B cell (primary cell): ENCODE data around the gene DYNLL2. TPM values are rescaled to one million over a fixed set of nuclear protein-coding genes. Genes with fewer than 3 reads are reported as not detected.

Experiments used
- ATAC-seq: fragments of 200-7000 bp; cut with Tn5 transposase; one replicate; pipeline ENCODE4 v1.10.0; 2021; ENCODE audit warnings: low read depth, mild to moderate bottlenecking, moderate number of reproducible peaks, moderate library complexity
- CTCF ChIA-PET: fragments of 350-600 bp; sonication (Branson Sonifier 250); formaldehyde crosslinking; loops from one replicate; lab custom pipeline; 2021; ENCODE audit warnings: antibody characterized with exemption, inconsistent platforms; lab: Charles Lee
- POLR2A ChIA-PET: fragments of 350-600 bp; sonication (Branson Sonifier 250); formaldehyde crosslinking; loops from one replicate; lab custom pipeline; 2021; ENCODE audit warnings: antibody characterized with exemption; lab: Charles Lee
- DNase-seq: peaks from one replicate; pipeline ENCODE4 v3.0.0; 2013
- H2AFZ ChIP-seq: 2 replicates; pipeline ENCODE4 v1.6.1; 2012; ENCODE audit warnings: mild to moderate bottlenecking, low read depth, low read length; ENCODE audit not compliant: insufficient read depth, poor library complexity, severe bottlenecking
- H3K27ac ChIP-seq, 2 donors: 1 replicate in 1 of 2; 2 replicates in 1 of 2; pipeline ENCODE4 v1.5.1; 2012 to 2013; ENCODE audit warnings: low read length in 2 of 2, mild to moderate bottlenecking in 2 of 2, moderate library complexity in 1 of 2
- H3K27me3 ChIP-seq, 4 experiments: fragments of 200-600 bp in 1 of 4; sonication (generic) in 1 of 4; replicated peaks in 1 of 4; 1 replicate in 2 of 4; 2 replicates in 2 of 4; pipeline versions ENCODE4 v1.6.1 to v1.7.0; 2013 to 2016; ENCODE audit warnings: low read length in 3 of 4, mild to moderate bottlenecking in 2 of 4, mixed read lengths in 1 of 4, moderate library complexity in 1 of 4; ENCODE audit not compliant: insufficient read depth in 4 of 4, control insufficient read depth in 3 of 4; ENCODE audit errors: control extremely low read depth in 1 of 4
- H3K36me3 ChIP-seq, 2 experiments: replicated peaks in 1 of 2; 1 replicate in 1 of 2; 2 replicates in 1 of 2; pipeline versions ENCODE4 v1.6.1 to v1.7.1; 2013; ENCODE audit warnings: low read length in 1 of 2; ENCODE audit not compliant: insufficient read depth in 2 of 2, control insufficient read depth in 1 of 2; ENCODE audit errors: control extremely low read depth in 1 of 2, extremely low read depth in 1 of 2
- H3K4me1 ChIP-seq, 2 donors: fragments of 200-600 bp in 1 of 2; sonication (generic) in 1 of 2; 1 replicate in 1 of 2; 2 replicates in 1 of 2; pipeline versions ENCODE4 v1.5.1 to v1.6.1; 2013 to 2017; ENCODE audit warnings: low read length in 2 of 2; ENCODE audit not compliant: control insufficient read depth in 2 of 2, insufficient read depth in 2 of 2
- H3K4me2 ChIP-seq: replicated peaks from 2 replicates; pipeline ENCODE3; 2012; ENCODE audit warnings: mild to moderate bottlenecking, low read depth, low read length; ENCODE audit not compliant: poor library complexity, severe bottlenecking
- H3K4me3 ChIP-seq, 5 experiments: fragments of 200-600 bp in 1 of 5; sonication (generic) in 1 of 5; 1 replicate in 3 of 5; 2 replicates in 2 of 5; pipeline versions ENCODE4 v1.5.1 to v1.7.0; 2011 to 2016; ENCODE audit warnings: low read length in 4 of 5, mild to moderate bottlenecking in 4 of 5, low read depth in 2 of 5, control low read depth in 1 of 5, moderate library complexity in 1 of 5; ENCODE audit not compliant: insufficient read depth in 1 of 5; ENCODE audit errors: control extremely low read depth in 1 of 5, extremely low read depth in 1 of 5
- H3K79me2 ChIP-seq: fragments of 200-600 bp; sonication (generic); one replicate; pipeline ENCODE4 v1.6.0; 2016; ENCODE audit warnings: low read length; ENCODE audit not compliant: control insufficient read depth, insufficient read depth
- H3K9ac ChIP-seq: fragments of 200-600 bp; sonication (generic); 2 replicates; pipeline ENCODE4 v1.6.1; 2017; ENCODE audit warnings: mild to moderate bottlenecking, low read length, moderate library complexity
- H3K9me3 ChIP-seq, 3 donors: one replicate each; pipeline versions ENCODE4 v1.6.1 to v1.7.1; 2013; ENCODE audit warnings: low read length in 2 of 3; ENCODE audit not compliant: control insufficient read depth in 2 of 3, insufficient read depth in 1 of 3; ENCODE audit errors: control extremely low read depth in 1 of 3
- H4K20me1 ChIP-seq: 2 replicates; pipeline ENCODE4 v1.6.0; 2012; ENCODE audit warnings: mild to moderate bottlenecking, low read length; ENCODE audit not compliant: insufficient read depth, control insufficient read depth, poor library complexity, severe bottlenecking
- H3K27ac Mint-ChIP-seq: one replicate; pipeline ENCODE4 v1.8.0; 2021; ENCODE audit warnings: mixed read lengths
- H3K27me3 Mint-ChIP-seq: one replicate; pipeline ENCODE4 v1.8.0; 2021; ENCODE audit warnings: mixed read lengths
- H3K4me1 Mint-ChIP-seq: one replicate; pipeline ENCODE4 v1.8.0; 2021; ENCODE audit warnings: mixed read lengths
- H3K4me3 Mint-ChIP-seq: one replicate; pipeline ENCODE4 v1.8.0; 2021; ENCODE audit warnings: mixed read lengths
- H3K9me3 Mint-ChIP-seq: one replicate; pipeline ENCODE4 v1.8.0; 2022; ENCODE audit warnings: mixed read lengths; ENCODE audit not compliant: insufficient read depth
- CTCF ChIP-seq: fragments of 200-600 bp; IDR thresholded peaks from one replicate; pipeline ENCODE4 v1.8.0; 2022; ENCODE audit warnings: antibody characterized with exemption, mild to moderate bottlenecking
- EZH2 ChIP-seq: IDR thresholded peaks from 2 replicates; pipeline ENCODE4 v1.6.1; 2012; ENCODE audit warnings: borderline replicate concordance, low read depth, mild to moderate bottlenecking, moderate library complexity, low read length; ENCODE audit not compliant: insufficient read depth, poor library complexity, severe bottlenecking
- WGBS: methylation state at CpG from one replicate; pipeline ENCODE4 v1.1.5; 2013; ENCODE audit warnings: missing lambda C conversion rate; ENCODE audit not compliant: insufficient coverage; 5-methylcytosine and 5-hydroxymethylcytosine counted together
- intact Hi-C: fragments of 100-400 bp; cut with micrococcal nuclease; formaldehyde crosslinking; loops from one replicate; pipeline ENCODE4 v1.10.0; 2022
- polyA plus RNA-seq: library from polyadenylated mRNA; depleted of rRNA; stranded (reverse); fragments of >200 nt; gene quantifications from 2 replicates; pipeline ENCODE4 v1.2.3, GENCODE V29; 2012
- total RNA-seq, 2 donors: library from RNA; stranded (reverse); fragments of 120-200 nt in 1 of 2; gene quantifications; 1 replicate in 1 of 2; 2 replicates in 1 of 2; pipeline versions ENCODE4 v1.2.3 to v1.2.4, GENCODE V29; 2013 to 2022

The DYNLL2 gene
- total and polyA plus RNA-seq, 2 donors (not counting 1 experiment from before 2014, with no cell fraction given) = 10.1 to 25.2 TPM

GRCh38 chr17:58111676-58112075 is 28.5 kb downstream of the DYNLL2 start:
- no CpG with 5 or more reads among the region's 3 CpGs for WGBS
- intact Hi-C loops = loop anchor here (2.0 to 5.0 kb wide), 2 partner anchors 113 to 869 kb away; no protein-coding TSS in a partner anchor
- H3K27ac ChIP-seq = no peak overlapping the region
- no peaks in the 10 kb centered on the region for H3K9me3 Mint-ChIP-seq
- no peaks in the 10 kb centered on the region for H3K9me3 ChIP-seq
- no peaks in the 10 kb centered on the region for H3K4me1 ChIP-seq
- H3K4me1 Mint-ChIP-seq = no peaks in the 10 kb centered on the region
- DNase-seq = no peak
- peaks cover 41% of the 10 kb centered on the region for H3K27me3 Mint-ChIP-seq
- H3K9ac ChIP-seq = no peak overlapping the region
- no peak overlapping the region for H3K4me3 Mint-ChIP-seq
- ChIA-PET POLR2A (no interaction called here), CTCF (interaction anchor here (1.1 to 7.6 kb wide), 11 partner anchors 9 to 989 kb away, joined by 3 to 118 read pairs (median 5); partner anchors contain the start of gene SRSF1)
- H3K4me2 ChIP-seq = no peak overlapping the region
- no peak overlapping the region for H2AFZ ChIP-seq
- TF ChIP-seq EZH2 = no peak
- TF ChIP-seq CTCF = no peak
- H3K79me2 ChIP-seq = no peaks in the 10 kb centered on the region
- H3K4me3 ChIP-seq = no peak overlapping the region
- H3K27ac Mint-ChIP-seq = no peak overlapping the region
- no peak for ATAC-seq
- H4K20me1 ChIP-seq = no peaks in the 10 kb centered on the region
- peaks cover 0 to 11% (median 4%) of the 10 kb centered on the region in 4 experiments for H3K27me3 ChIP-seq
- H3K36me3 ChIP-seq = no peaks in the 10 kb centered on the region

GRCh38 chr17:58112970-58113631 is 29.9 kb downstream of the DYNLL2 start:
- Mint-ChIP-seq H3K27me3 (peaks cover 51% of the 10 kb centered on the region), H3K4me3 (no peak overlapping the region), H3K9me3 (no peaks in the 10 kb centered on the region), H3K27ac (peak overlapping the region; percentile 5), H3K4me1 (no peaks in the 10 kb centered on the region)
- H3K4me1 ChIP-seq = no peaks in the 10 kb centered on the region
- CTCF ChIA-PET = interaction anchor here (0.7 to 7.6 kb wide), 25 partner anchors 10 to 990 kb away, joined by 3 to 118 read pairs (median 4); partner anchors contain the start of gene SRSF1
- intact Hi-C loops = loop anchor here (1.0 to 5.0 kb wide), 5 partner anchors 114 to 982 kb away; no protein-coding TSS in a partner anchor
- no peak overlapping the region for H3K27ac ChIP-seq
- peak; percentile 83 for DNase-seq
- H3K36me3 ChIP-seq = no peaks in the 10 kb centered on the region
- no peaks in the 10 kb centered on the region for H4K20me1 ChIP-seq
- H3K27me3 ChIP-seq = peaks cover 0 to 16% (median 6%) of the 10 kb centered on the region in 4 experiments
- 59% methylated on average over 11 of the region's 17 CpGs for WGBS
- peak; percentile 94 for ATAC-seq
- no peaks in the 10 kb centered on the region for H3K79me2 ChIP-seq
- H2AFZ ChIP-seq = no peak overlapping the region
- H3K9ac ChIP-seq = no peak overlapping the region
- H3K4me2 ChIP-seq = no peak overlapping the region
- TF ChIP-seq CTCF = peak; percentile 95
- TF ChIP-seq EZH2 = no peak
- H3K9me3 ChIP-seq = no peaks in the 10 kb centered on the region
- POLR2A ChIA-PET = no interaction called here
- H3K4me3 ChIP-seq = no peak overlapping the region
